HepG2 (cell line): Measurements from ENCODE around the gene CTXN1. TPM values are rescaled to one million over a fixed set of nuclear protein-coding genes. Genes with fewer than 3 reads are reported as not detected.

Source experiments
- ARID4A ChIP-seq: sonication (generic); formaldehyde crosslinking; IDR thresholded peaks from 2 replicates; pipeline ENCODE4 v1.5.0; 2020; ENCODE audit warnings: mild to moderate bottlenecking, missing genetic modification reagents, borderline replicate concordance
- EEA1 ChIP-seq: sonication (generic); formaldehyde crosslinking; IDR thresholded peaks from 2 replicates; pipeline ENCODE4 v1.5.1; 2020; ENCODE audit warnings: mild to moderate bottlenecking, missing genetic modification reagents, borderline replicate concordance
- GABPA ChIP-seq, 2 experiments: IDR thresholded peaks; 2 replicates each; pipeline ENCODE4 v1.6.1; 2011 to 2016; ENCODE audit warnings: low read depth in 2 of 2, low read length in 1 of 2, missing biosample characterization in 1 of 2, missing genetic modification characterization in 1 of 2
- HNF1B ChIP-seq: sonication (generic); formaldehyde crosslinking; IDR thresholded peaks from 2 replicates; pipeline ENCODE4 v1.5.1; 2020; ENCODE audit warnings: mild to moderate bottlenecking, moderate library complexity, missing genetic modification reagents
- MTA1 ChIP-seq: sonication (generic); formaldehyde crosslinking; IDR thresholded peaks from 2 replicates; pipeline ENCODE4 v1.4.0; 2020; ENCODE audit warnings: missing genetic modification reagents, mild to moderate bottlenecking, borderline replicate concordance
- NFKB2 ChIP-seq: sonication (generic); formaldehyde crosslinking; IDR thresholded peaks from 2 replicates; pipeline ENCODE4 v1.4.0; 2020; ENCODE audit warnings: missing genetic modification reagents, borderline replicate concordance
- RBM39 ChIP-seq: fragments of 200-400 bp; formaldehyde crosslinking; IDR thresholded peaks from one replicate; pipeline ENCODE4 v1.6.1; 2018; ENCODE audit warnings: antibody characterized with exemption, mild to moderate bottlenecking, low read depth, low read length; ENCODE audit not compliant: poor library complexity, severe bottlenecking
- SSRP1 ChIP-seq: IDR thresholded peaks from 2 replicates; pipeline ENCODE4 v1.6.1; 2016; ENCODE audit warnings: control low read depth
- THAP8 ChIP-seq: sonication (generic); formaldehyde crosslinking; IDR thresholded peaks from 2 replicates; pipeline ENCODE4 v1.5.1; 2020; ENCODE audit warnings: missing genetic modification reagents, mild to moderate bottlenecking, borderline replicate concordance
- TRIM24 ChIP-seq: sonication (generic); formaldehyde crosslinking; IDR thresholded peaks from 2 replicates; pipeline ENCODE4 v1.8.0; 2022; ENCODE audit warnings: mild to moderate bottlenecking, missing genetic modification reagents
- ZBTB34 ChIP-seq: sonication (generic); formaldehyde crosslinking; IDR thresholded peaks from 2 replicates; pipeline ENCODE4 v1.8.0; 2022; ENCODE audit warnings: mild to moderate bottlenecking, missing genetic modification reagents
- ZNF605 ChIP-seq: sonication (generic); formaldehyde crosslinking; IDR thresholded peaks from 2 replicates; pipeline ENCODE4 v1.8.0; 2022; ENCODE audit warnings: mild to moderate bottlenecking, missing genetic modification reagents
- ZNF687 ChIP-seq: sonication (generic); formaldehyde crosslinking; IDR thresholded peaks from 2 replicates; pipeline ENCODE4 v1.5.1; 2020; ENCODE audit warnings: mild to moderate bottlenecking, missing genetic modification reagents, moderate library complexity
- ZNF772 ChIP-seq: sonication (generic); formaldehyde crosslinking; IDR thresholded peaks from 2 replicates; pipeline ENCODE4 v1.5.0; 2020; ENCODE audit warnings: mild to moderate bottlenecking, missing genetic modification reagents
- polyA plus RNA-seq, 8 experiments: library from polyadenylated mRNA; depleted of rRNA in 3 of 8; stranded (reverse) in 7 of 8; unstranded in 1 of 8; fragments of >200 nt; fragmentation: Illumina TruSeq in 4 of 8; extraction: Trizol in 4 of 8; gene quantifications; 2 replicates each; pipeline versions ENCODE4 v1.2.1 to v1.2.3, GENCODE V29; 2011 to 2016; ENCODE audit warnings: low read depth in 4 of 8, missing spikeins in 1 of 8, mixed read lengths in 1 of 8; ENCODE audit not compliant: insufficient read depth in 1 of 8
- total RNA-seq, 5 experiments: library from RNA; depleted of rRNA; stranded (reverse); fragments of >200 nt; fragmentation: Illumina TruSeq; extraction: Trizol; gene quantifications; 2 replicates each; pipeline ENCODE4 v1.2.3, GENCODE V29; 2016; ENCODE audit warnings: low read depth in 1 of 5

The CTXN1 gene
- total and polyA plus RNA-seq, 2 of the 13 experiments (the other 11 are each of a cell fraction or from before 2014, with no cell fraction given): 0.11 TPM; not detected in 1

- TF ChIP-seq ARID4A (CRISPR knock-in tag) (peak; percentile 45; the same call in 1 of the 2 replicates), SSRP1 (CRISPR knock-in tag) (no peak), THAP8 (0 out of 2 replicates have a peak, but pooled peaks have one; percentile 72), ZNF605 (CRISPR knock-in tag) (peak; percentile 44; the same call in 1 of the 2 replicates), NFKB2 (CRISPR knock-in tag) (no peak), TRIM24 (CRISPR knock-in tag) (no peak), ZNF687 (CRISPR knock-in tag) (peak; percentile 28; the same call in 1 of the 2 replicates), EEA1 (CRISPR knock-in tag) (no peak), HNF1B (CRISPR knock-in tag) (peak; percentile 65), MTA1 (0 out of 2 replicates have a peak, but pooled peaks have one; percentile 27), GABPA (IDR thresholded peaks at IDR 0.05; ENCODE audit: low read depth, low read length) (no peak), GABPA (CRISPR knock-in tag; IDR thresholded peaks at IDR 0.05; ENCODE audit: low read depth) (0 out of 2 replicates have a peak, but pooled peaks have one; percentile 29), ZNF772 (no peak), ZBTB34 (CRISPR knock-in tag) (peak; percentile 24; the same call in 1 of the 2 replicates), RBM39 (peak; percentile 55)
Measured at GRCh38 chr19:7904074-7905020, 21.6 kb downstream of the CTXN1 start (continued).
